ENCODE measurements around the gene RHCE. TPM values are rescaled to one million over a fixed set of nuclear protein-coding genes. Genes with fewer than 3 reads are reported as not detected.

Gene RHCE
- total and polyA plus RNA-seq, 2 experiments from 2014 or later: 0.15 to 0.17 TPM

DNA sequence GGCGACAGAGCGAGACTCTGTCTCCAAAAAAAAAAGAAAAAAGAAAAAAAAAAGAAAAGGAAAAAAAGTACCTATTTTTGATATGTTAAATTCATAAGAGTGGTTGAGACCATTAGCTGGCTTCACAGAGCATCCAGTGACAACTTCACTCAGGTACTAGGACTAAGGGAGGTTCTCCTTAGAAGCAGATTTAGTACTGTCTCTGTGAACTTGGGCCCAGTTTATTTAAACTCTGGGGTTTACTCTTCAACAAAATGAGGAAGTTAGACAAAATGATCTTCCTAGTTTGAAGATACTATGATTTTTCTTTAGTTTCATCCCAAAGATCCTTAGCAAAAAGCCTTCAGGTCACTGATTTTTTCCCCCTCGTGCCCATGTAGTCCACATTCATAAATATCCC is 31.3 kb upstream of the RHCE start:
- no peaks in the 10 kb centered on the region for H3K27me3 ChIP-seq (ENCODE audit: insufficient read depth)
- H3K79me2 ChIP-seq (replicated peaks; ENCODE audit: insufficient read depth): no peaks in the 10 kb centered on the region
- Mint-ChIP-seq H3K36me3 (ENCODE audit: low read depth) (peaks cover 12% of the 10 kb centered on the region; the same call in 2 of the 3 replicates), H3K27ac (no peak overlapping the region), H3K4me1 (peaks cover 12% of the 10 kb centered on the region), H3K9me3 (no peaks in the 10 kb centered on the region), H3K27me3 (ENCODE audit: insufficient read depth, low read depth, poor library complexity) (no peaks in the 10 kb centered on the region), H3K4me3 (no peak overlapping the region)
- peaks cover 17% of the 10 kb centered on the region; the same call in 1 of the 2 replicates for H3K4me1 ChIP-seq (ENCODE audit: insufficient read depth)
- no peak for TF ChIP-seq JUNB (IDR thresholded peaks at IDR 0.05; ENCODE audit: unreplicated experiment)
- TF ChIP-seq, protein P1, sequence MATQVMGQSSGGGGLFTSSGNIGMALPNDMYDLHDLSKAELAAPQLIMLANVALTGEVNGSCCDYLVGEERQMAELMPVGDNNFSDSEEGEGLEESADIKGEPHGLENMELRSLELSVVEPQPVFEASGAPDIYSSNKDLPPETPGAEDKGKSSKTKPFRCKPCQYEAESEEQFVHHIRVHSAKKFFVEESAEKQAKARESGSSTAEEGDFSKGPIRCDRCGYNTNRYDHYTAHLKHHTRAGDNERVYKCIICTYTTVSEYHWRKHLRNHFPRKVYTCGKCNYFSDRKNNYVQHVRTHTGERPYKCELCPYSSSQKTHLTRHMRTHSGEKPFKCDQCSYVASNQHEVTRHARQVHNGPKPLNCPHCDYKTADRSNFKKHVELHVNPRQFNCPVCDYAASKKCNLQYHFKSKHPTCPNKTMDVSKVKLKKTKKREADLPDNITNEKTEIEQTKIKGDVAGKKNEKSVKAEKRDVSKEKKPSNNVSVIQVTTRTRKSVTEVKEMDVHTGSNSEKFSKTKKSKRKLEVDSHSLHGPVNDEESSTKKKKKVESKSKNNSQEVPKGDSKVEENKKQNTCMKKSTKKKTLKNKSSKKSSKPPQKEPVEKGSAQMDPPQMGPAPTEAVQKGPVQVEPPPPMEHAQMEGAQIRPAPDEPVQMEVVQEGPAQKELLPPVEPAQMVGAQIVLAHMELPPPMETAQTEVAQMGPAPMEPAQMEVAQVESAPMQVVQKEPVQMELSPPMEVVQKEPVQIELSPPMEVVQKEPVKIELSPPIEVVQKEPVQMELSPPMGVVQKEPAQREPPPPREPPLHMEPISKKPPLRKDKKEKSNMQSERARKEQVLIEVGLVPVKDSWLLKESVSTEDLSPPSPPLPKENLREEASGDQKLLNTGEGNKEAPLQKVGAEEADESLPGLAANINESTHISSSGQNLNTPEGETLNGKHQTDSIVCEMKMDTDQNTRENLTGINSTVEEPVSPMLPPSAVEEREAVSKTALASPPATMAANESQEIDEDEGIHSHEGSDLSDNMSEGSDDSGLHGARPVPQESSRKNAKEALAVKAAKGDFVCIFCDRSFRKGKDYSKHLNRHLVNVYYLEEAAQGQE (IDR thresholded peaks at IDR 0.05; ENCODE audit: unreplicated experiment): no peak
- TF ChIP-seq ZNF114 (CRISPR knock-in tag; IDR thresholded peaks at IDR 0.05): no peak
- no peak for TF ChIP-seq ZNF331 (CRISPR knock-in tag; IDR thresholded peaks at IDR 0.05; ENCODE audit: low read depth)
- TF ChIP-seq, protein P2, sequence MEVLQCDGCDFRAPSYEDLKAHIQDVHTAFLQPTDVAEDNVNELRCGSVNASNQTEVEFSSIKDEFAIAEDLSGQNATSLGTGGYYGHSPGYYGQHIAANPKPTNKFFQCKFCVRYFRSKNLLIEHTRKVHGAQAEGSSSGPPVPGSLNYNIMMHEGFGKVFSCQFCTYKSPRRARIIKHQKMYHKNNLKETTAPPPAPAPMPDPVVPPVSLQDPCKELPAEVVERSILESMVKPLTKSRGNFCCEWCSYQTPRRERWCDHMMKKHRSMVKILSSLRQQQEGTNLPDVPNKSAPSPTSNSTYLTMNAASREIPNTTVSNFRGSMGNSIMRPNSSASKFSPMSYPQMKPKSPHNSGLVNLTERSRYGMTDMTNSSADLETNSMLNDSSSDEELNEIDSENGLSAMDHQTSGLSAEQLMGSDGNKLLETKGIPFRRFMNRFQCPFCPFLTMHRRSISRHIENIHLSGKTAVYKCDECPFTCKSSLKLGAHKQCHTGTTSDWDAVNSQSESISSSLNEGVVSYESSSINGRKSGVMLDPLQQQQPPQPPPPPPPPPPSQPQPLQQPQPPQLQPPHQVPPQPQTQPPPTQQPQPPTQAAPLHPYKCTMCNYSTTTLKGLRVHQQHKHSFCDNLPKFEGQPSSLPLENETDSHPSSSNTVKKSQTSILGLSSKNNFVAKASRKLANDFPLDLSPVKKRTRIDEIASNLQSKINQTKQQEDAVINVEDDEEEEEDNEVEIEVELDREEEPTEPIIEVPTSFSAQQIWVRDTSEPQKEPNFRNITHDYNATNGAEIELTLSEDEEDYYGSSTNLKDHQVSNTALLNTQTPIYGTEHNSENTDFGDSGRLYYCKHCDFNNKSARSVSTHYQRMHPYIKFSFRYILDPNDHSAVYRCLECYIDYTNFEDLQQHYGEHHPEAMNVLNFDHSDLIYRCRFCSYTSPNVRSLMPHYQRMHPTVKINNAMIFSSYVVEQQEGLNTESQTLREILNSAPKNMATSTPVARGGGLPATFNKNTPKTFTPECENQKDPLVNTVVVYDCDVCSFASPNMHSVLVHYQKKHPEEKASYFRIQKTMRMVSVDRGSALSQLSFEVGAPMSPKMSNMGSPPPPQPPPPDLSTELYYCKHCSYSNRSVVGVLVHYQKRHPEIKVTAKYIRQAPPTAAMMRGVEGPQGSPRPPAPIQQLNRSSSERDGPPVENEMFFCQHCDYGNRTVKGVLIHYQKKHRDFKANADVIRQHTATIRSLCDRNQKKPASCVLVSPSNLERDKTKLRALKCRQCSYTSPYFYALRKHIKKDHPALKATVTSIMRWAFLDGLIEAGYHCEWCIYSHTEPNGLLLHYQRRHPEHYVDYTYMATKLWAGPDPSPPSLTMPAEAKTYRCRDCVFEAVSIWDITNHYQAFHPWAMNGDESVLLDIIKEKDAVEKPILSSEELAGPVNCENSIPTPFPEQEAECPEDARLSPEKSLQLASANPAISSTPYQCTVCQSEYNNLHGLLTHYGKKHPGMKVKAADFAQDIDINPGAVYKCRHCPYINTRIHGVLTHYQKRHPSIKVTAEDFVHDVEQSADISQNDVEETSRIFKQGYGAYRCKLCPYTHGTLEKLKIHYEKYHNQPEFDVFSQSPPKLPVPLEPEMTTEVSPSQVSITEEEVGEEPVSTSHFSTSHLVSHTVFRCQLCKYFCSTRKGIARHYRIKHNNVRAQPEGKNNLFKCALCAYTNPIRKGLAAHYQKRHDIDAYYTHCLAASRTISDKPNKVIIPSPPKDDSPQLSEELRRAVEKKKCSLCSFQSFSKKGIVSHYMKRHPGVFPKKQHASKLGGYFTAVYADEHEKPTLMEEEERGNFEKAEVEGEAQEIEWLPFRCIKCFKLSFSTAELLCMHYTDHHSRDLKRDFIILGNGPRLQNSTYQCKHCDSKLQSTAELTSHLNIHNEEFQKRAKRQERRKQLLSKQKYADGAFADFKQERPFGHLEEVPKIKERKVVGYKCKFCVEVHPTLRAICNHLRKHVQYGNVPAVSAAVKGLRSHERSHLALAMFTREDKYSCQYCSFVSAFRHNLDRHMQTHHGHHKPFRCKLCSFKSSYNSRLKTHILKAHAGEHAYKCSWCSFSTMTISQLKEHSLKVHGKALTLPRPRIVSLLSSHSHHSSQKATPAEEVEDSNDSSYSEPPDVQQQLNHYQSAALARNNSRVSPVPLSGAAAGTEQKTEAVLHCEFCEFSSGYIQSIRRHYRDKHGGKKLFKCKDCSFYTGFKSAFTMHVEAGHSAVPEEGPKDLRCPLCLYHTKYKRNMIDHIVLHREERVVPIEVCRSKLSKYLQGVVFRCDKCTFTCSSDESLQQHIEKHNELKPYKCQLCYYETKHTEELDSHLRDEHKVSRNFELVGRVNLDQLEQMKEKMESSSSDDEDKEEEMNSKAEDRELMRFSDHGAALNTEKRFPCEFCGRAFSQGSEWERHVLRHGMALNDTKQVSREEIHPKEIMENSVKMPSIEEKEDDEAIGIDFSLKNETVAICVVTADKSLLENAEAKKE (CRISPR knock-in tag; IDR thresholded peaks at IDR 0.05): no peak
- no peak for TF ChIP-seq POLR2AphosphoS5 (IDR thresholded peaks at IDR 0.05; ENCODE audit: low read depth)
- TF ChIP-seq STAT1 (IDR thresholded peaks at IDR 0.05; ENCODE audit: unreplicated experiment): no peak
- TF ChIP-seq EZH2phosphoT487 (IDR thresholded peaks at IDR 0.05; ENCODE audit: unreplicated experiment): no peak
- TF ChIP-seq CREB1 (CRISPR knock-in tag; IDR thresholded peaks at IDR 0.05; ENCODE audit: low read depth): no peak
- no peak for TF ChIP-seq NANOG (IDR thresholded peaks at IDR 0.05; ENCODE audit: borderline replicate concordance)
- TF ChIP-seq, protein P3, sequence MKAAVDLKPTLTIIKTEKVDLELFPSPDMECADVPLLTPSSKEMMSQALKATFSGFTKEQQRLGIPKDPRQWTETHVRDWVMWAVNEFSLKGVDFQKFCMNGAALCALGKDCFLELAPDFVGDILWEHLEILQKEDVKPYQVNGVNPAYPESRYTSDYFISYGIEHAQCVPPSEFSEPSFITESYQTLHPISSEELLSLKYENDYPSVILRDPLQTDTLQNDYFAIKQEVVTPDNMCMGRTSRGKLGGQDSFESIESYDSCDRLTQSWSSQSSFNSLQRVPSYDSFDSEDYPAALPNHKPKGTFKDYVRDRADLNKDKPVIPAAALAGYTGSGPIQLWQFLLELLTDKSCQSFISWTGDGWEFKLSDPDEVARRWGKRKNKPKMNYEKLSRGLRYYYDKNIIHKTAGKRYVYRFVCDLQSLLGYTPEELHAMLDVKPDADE (IDR thresholded peaks at IDR 0.05): no peak
- TF ChIP-seq, protein P4, sequence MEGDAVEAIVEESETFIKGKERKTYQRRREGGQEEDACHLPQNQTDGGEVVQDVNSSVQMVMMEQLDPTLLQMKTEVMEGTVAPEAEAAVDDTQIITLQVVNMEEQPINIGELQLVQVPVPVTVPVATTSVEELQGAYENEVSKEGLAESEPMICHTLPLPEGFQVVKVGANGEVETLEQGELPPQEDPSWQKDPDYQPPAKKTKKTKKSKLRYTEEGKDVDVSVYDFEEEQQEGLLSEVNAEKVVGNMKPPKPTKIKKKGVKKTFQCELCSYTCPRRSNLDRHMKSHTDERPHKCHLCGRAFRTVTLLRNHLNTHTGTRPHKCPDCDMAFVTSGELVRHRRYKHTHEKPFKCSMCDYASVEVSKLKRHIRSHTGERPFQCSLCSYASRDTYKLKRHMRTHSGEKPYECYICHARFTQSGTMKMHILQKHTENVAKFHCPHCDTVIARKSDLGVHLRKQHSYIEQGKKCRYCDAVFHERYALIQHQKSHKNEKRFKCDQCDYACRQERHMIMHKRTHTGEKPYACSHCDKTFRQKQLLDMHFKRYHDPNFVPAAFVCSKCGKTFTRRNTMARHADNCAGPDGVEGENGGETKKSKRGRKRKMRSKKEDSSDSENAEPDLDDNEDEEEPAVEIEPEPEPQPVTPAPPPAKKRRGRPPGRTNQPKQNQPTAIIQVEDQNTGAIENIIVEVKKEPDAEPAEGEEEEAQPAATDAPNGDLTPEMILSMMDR (conservative IDR thresholded peaks at IDR 0.05; ENCODE audit: low read depth in 2 of 2): no peak
- TF ChIP-seq EZH2 (IDR thresholded peaks at IDR 0.05; ENCODE audit: low read depth, unreplicated experiment): no peak
- H4K20me1 ChIP-seq (replicated peaks; ENCODE audit: insufficient read depth): 0 out of 2 replicates have a peak, but pooled peaks cover 3% of the 10 kb centered on the region
- no peaks in the 10 kb centered on the region for H3F3A ChIP-seq (replicated peaks; ENCODE audit: low read depth)
- H2AFZ ChIP-seq: no peak overlapping the region
- ATAC-seq (no peak), DNase-seq (ENCODE audit: low spot score) (no peak)
- no peak overlapping the region for H3K4me3 ChIP-seq
- no peaks in the 10 kb centered on the region; the same call in 1 of the 2 replicates for H3K36me3 ChIP-seq (ENCODE audit: insufficient read depth)
- H3K9me2 ChIP-seq (ENCODE audit: insufficient read depth): no peaks in the 10 kb centered on the region
- H3K4me2 ChIP-seq: no peak overlapping the region
- no peak overlapping the region for H3K27ac ChIP-seq (ENCODE audit: low read depth)
